BE2C (cell line): ENCODE measurements around the gene MEX3D. TPM values are rescaled to one million over a fixed set of nuclear protein-coding genes. Genes with fewer than 3 reads are reported as not detected.

ENCODE experiments used
- DNase-seq: peaks from one replicate; pipeline ENCODE4 v3.0.0-alpha.2; 2020
- H3K27me3 ChIP-seq: fragments of 250-450 bp; sonication (Bioruptor Pico); 2 replicates; pipeline ENCODE4 v1.5.1; 2020; ENCODE audit warnings: mild to moderate bottlenecking
- H3K36me3 ChIP-seq: fragments of 250-450 bp; sonication (Bioruptor Pico); 2 replicates; pipeline ENCODE4 v1.5.1; 2020; ENCODE audit warnings: mild to moderate bottlenecking
- H3K4me1 ChIP-seq: fragments of 250-450 bp; sonication (Bioruptor Pico); 2 replicates; pipeline ENCODE4 v1.5.1; 2020
- H3K4me3 ChIP-seq: 2 replicates; pipeline ENCODE4 v1.5.1; 2011; ENCODE audit warnings: low read depth, low read length
- H3K9me3 ChIP-seq: fragments of 250-450 bp; sonication (Bioruptor Pico); 2 replicates; pipeline ENCODE4 v1.5.1; 2020
- polyA plus RNA-seq: library from polyadenylated mRNA; unstranded; fragments of >200 nt; gene quantifications from one replicate; pipeline ENCODE4 v1.2.1, GENCODE V29; 2012; ENCODE audit warnings: low read depth, missing spikeins; ENCODE audit not compliant: insufficient read length, insufficient read depth
- TF ChIP-seq, protein P1 (sequence below): IDR thresholded peaks from 2 replicates; pipeline ENCODE4 v1.5.1; 2012; ENCODE audit warnings: mild to moderate bottlenecking, low read depth, low read length

The MEX3D gene
- 27.1 TPM for polyA plus RNA-seq

DNA sequence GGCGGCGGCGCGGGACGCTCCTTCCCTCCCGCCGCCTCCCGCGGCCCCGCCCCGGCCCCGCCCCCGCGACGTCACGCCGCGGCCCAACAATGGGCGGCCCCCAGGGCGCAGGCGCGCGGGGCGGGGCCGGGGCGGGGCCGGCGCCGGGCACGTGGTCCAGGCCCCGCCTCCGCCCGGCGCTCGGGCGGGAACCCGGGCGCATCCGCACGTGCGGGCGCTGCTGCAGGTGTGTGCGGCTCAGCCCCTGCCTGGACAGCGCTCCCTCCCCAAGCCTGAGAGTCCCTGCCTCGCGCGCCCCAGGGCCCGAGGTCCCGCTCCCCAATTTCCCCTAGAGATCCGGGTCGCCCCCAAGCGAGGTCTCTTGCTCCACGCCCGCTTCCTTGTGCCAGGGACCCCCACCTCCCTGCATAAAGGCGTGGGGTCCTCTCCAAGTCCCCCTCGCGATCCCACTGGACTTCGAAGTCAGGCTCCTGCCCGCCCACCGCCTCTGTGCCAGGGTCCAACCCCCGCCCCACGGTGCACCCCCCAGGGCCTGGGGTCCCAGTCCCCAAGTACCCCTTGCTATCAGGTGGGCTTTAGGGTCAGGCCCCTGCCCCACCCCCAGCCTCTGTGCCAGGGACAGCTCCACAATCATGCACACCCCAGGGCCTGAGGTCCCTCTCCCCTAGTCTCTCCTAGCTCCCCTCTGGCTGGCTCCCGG, at the start of gene MEX3D:
Gene MEX3D, minus strand, starts transcription at position 6 of the 700 bp plus-strand sequence. CDS start 267 bp downstream, outside the sequence.
- H3K9me3 ChIP-seq = peaks cover 7% of the 10 kb centered on the region
- no peaks in the 10 kb centered on the region for H3K27me3 ChIP-seq
- TF ChIP-seq, protein P1, sequence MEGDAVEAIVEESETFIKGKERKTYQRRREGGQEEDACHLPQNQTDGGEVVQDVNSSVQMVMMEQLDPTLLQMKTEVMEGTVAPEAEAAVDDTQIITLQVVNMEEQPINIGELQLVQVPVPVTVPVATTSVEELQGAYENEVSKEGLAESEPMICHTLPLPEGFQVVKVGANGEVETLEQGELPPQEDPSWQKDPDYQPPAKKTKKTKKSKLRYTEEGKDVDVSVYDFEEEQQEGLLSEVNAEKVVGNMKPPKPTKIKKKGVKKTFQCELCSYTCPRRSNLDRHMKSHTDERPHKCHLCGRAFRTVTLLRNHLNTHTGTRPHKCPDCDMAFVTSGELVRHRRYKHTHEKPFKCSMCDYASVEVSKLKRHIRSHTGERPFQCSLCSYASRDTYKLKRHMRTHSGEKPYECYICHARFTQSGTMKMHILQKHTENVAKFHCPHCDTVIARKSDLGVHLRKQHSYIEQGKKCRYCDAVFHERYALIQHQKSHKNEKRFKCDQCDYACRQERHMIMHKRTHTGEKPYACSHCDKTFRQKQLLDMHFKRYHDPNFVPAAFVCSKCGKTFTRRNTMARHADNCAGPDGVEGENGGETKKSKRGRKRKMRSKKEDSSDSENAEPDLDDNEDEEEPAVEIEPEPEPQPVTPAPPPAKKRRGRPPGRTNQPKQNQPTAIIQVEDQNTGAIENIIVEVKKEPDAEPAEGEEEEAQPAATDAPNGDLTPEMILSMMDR = no peak
- H3K36me3 ChIP-seq = peaks cover 23% of the 10 kb centered on the region
- peak; percentile 90 for DNase-seq
- H3K4me3 ChIP-seq = peak within 1 kb of the TSS; percentile 83
- no peaks in the 10 kb centered on the region for H3K4me1 ChIP-seq

DNA sequence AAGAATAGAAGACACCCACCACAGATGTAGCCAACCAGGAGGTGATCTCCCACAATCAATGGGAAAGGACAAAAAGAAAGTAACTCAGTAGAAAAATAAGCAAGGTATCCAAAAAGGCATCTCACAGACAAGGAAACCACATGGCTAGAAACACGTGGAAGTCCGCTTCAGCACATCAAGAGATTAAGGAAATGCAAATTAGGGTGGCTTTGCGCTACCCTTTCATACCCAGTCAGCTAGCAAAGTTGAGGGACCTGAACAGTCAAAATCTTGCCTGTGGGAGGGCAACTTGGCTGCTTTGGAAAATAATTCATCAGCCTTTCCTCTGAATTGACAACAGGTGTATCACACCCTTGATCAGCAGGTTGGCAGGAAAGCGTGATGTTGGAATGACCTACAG, 48.8 kb upstream of the MEX3D start:
- TF ChIP-seq, protein P1 = no peak
- no peaks in the 10 kb centered on the region for H3K4me1 ChIP-seq
- DNase-seq = no peak
- peaks cover 87% of the 10 kb centered on the region for H3K36me3 ChIP-seq
- H3K27me3 ChIP-seq = no peaks in the 10 kb centered on the region
- H3K4me3 ChIP-seq = no peak overlapping the region
- H3K9me3 ChIP-seq = no peaks in the 10 kb centered on the region

DNA sequence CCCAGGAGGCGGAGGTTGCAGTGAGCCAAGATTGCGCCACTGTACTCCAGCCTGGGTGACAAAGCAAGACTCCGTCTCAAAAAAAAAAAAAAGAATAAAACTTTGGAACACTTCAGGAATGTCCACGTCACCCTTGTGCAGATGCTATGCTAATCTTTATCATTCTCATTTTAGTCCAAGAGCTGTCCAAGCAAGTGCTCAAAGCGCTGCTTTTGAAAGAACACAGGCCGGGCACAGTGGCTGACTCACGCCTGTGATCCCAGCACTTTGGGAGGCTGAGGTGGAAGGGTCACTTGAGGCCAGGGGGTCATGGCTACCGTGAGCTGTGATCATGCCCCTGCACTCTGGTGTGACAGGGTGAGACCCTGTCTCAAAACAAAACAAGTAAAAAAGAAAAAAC, 48.3 kb upstream of the MEX3D start:
- no peaks in the 10 kb centered on the region for H3K27me3 ChIP-seq
- H3K4me1 ChIP-seq = no peaks in the 10 kb centered on the region
- no peak overlapping the region for H3K4me3 ChIP-seq
- H3K36me3 ChIP-seq = peaks cover 83% of the 10 kb centered on the region
- TF ChIP-seq, protein P1 = no peak
- DNase-seq = no peak
- H3K9me3 ChIP-seq = no peaks in the 10 kb centered on the region

DNA sequence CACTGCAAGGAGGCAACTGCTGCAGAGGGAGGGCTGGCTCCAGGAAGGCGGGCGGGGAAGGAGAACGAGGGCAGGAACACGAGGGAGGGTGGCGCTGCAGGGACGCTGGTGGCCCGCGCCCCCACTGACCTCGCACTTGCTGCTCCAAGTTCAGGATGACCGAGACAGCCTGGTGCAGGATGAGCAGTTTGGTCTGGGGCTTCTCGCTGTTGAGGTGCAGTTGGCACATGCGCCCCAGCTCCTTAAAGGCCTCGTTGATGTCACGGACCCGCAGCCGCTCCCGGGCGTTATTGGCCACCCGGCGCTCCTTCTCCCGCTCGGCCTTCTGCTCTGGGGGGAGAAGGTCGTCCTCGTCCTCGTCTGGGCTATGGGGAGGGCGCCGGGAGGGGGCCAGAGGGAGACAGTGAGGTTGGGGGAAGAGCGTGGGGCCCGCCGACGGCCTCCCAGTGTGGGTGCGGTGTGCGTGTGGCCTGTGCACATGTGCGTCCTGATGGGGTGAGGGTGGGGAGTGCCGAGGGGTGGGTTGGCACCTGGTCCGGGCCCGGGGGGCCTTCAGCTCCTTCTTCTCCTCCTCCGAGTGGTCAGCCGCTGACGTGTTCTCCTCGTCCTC, 47.1 kb upstream of the MEX3D start:
- no peaks in the 10 kb centered on the region for H3K27me3 ChIP-seq
- no peaks in the 10 kb centered on the region for H3K9me3 ChIP-seq
- H3K4me3 ChIP-seq = no peak overlapping the region
- H3K36me3 ChIP-seq = peaks cover 75% of the 10 kb centered on the region
- TF ChIP-seq, protein P1 = no peak
- no peak for DNase-seq
- H3K4me1 ChIP-seq = no peaks in the 10 kb centered on the region

DNA sequence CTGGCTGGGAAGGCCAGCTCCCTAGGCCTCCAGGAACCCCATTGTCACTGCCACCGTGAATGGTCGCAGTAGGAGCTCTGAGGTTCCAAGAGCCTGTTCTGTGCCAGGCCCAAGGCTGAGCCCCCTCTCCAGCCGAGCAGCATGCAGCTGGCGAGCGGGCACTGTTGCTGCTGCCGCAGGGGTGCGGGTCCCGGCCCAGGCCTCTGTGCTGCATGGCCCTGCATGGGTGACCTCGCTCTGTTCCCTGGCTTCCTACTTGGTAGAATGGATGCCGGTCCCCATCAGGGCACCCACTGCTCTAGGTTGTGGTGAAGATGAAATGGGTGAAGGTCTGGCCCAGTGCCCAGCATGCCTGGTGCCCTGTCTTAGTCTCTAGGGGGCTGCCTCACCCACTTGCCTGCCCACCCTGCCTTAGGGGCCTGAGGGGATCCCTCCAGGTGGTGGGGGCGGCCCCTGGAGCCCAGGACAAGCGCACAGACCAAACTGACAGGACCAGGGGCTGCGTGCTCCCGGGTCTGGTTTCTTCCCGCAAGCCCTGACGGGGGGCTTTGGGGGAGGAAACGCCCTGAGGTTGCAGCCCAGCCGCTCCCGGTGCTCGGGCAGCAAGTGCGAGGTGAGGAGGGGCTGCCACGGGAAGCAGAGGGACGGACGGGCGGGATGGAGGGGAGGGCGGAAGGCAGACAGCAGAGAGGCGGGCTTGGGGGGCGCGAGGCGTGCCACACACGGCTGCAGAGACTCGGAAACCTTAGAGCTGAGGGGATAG, 45.9 kb upstream of the MEX3D start:
- TF ChIP-seq, protein P1 = no peak
- DNase-seq = no peak
- Histone ChIP-seq H3K4me1 (no peaks in the 10 kb centered on the region), H3K4me3 (no peak overlapping the region), H3K27me3 (no peaks in the 10 kb centered on the region), H3K9me3 (no peaks in the 10 kb centered on the region), H3K36me3 (peaks cover 68% of the 10 kb centered on the region)
